GM12891 (cell line): Measurements from ENCODE around the gene TRIM29.
"Not testable (repeated sequence)": the region's sequence is repeated elsewhere in the genome, so short reads cannot be mapped to it uniquely, and the experiment has no call there.

Experiments
- DNase-seq: peaks from one replicate; pipeline ENCODE4 v3.0.0; 2011; ENCODE audit warnings: low spot score; ENCODE audit not compliant: insufficient read length
- FAIRE-seq: peaks from 2 replicates; lab custom pipeline; 2011; peaks lifted over from hg19 to GRCh38; lab: Jason Lieb, UNC
- PAX5 ChIP-seq: IDR thresholded peaks from 2 replicates; pipeline ENCODE4 v1.6.1; 2011; ENCODE audit warnings: low read length, moderate library complexity, mild to moderate bottlenecking; ENCODE audit not compliant: insufficient read depth, severe bottlenecking
- POLR2A ChIP-seq: IDR thresholded peaks from 2 replicates; pipeline ENCODE4 v1.6.1; 2011; ENCODE audit warnings: low read depth, low read length, control low read depth
- POLR2AphosphoS5 ChIP-seq: IDR thresholded peaks from 2 replicates; pipeline ENCODE4 v1.6.1; 2011; ENCODE audit warnings: low read depth, low read length, control low read depth
- POU2F2 ChIP-seq: IDR thresholded peaks from 2 replicates; pipeline ENCODE4 v1.6.1; 2011; ENCODE audit warnings: low read depth, mild to moderate bottlenecking, control low read depth, low read length, moderate library complexity
- SPI1 ChIP-seq: IDR thresholded peaks from 2 replicates; pipeline ENCODE4 v1.6.1; 2011; ENCODE audit warnings: low read depth, low read length, control low read depth
- TAF1 ChIP-seq: IDR thresholded peaks from 2 replicates; pipeline ENCODE4 v1.6.1; 2011; ENCODE audit warnings: low read depth, low read length, control low read depth

TRIM29 gene

DNA sequence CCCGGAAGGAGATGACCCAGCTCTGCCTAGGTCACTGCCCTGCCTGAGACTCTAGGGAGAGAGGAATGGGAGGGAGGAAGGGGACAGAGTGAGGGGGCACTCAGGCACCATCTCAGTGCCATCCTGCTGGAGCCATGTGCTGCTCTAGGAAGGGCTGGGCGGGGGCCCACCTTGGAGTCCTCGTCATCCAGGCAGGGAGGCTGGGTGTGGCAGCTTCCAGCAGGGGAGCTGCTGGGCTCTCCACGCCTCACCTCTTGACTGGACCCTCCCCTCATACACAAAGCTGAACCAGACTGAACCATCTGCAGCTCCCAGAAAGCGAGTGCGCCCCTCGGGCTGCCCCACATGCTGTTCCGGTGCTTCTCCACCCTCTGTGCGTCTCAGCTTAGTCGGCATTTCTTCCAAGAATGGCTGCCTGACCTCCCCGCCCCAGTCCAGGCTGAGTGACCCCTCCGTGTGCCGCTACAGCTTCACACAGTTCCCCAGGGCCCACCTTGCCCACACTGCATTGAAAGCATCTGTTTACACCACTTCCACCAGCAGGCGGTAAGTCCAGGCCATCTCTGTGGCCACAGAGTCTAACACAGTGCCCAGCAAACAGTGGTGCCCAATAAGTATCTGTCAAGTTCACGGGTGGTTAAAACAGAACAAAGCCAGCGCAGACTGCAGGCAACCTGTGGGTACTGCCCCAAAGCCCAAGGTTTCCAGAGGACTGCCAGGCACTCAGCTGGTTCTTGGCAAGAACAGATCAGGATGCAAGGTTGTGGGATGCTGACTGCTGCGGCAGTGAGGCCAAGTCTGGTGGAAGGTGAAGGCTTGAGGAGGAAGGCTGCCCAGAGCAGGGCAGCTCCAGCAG is 9.4 kb upstream of the TRIM29 start:
- no peak for TF ChIP-seq POU2F2
- TF ChIP-seq TAF1: no peak
- TF ChIP-seq SPI1: no peak
- no peak for TF ChIP-seq POLR2AphosphoS5
- no peak for TF ChIP-seq PAX5
- no peak for TF ChIP-seq POLR2A
- no peak for DNase-seq
- FAIRE-seq: no peak

- DNase-seq (no peak), FAIRE-seq (no peak)
- no peak for TF ChIP-seq POLR2A
- TF ChIP-seq TAF1: no peak
- no peak for TF ChIP-seq POLR2AphosphoS5
Observed at GRCh38 chr11:120146413-120147093, 8.6 kb upstream of the TRIM29 start.

- FAIRE-seq (no peak), DNase-seq (no peak)
- TF ChIP-seq POLR2A (no peak), PAX5 (no peak), TAF1 (no peak), POU2F2 (no peak), POLR2AphosphoS5 (no peak), SPI1 (no peak)
Observed at GRCh38 chr11:120144501-120144900, 6.6 kb upstream of the TRIM29 start.

GRCh38 chr11:120143472-120143871 is 5.6 kb upstream of the TRIM29 start:
- not testable (repeated sequence) for DNase-seq

GRCh38 chr11:120142441-120143100 is 4.7 kb upstream of the TRIM29 start:
- TF ChIP-seq SPI1 (no peak), POU2F2 (no peak), POLR2AphosphoS5 (no peak), POLR2A (no peak)
- FAIRE-seq (peak; percentile 35), DNase-seq (no peak)

More at GRCh38 chr11:120143472-120143871, 5.6 kb upstream of the TRIM29 start:
- not testable (repeated sequence) for FAIRE-seq

GRCh38 chr11:120141768-120142423 is 4.0 kb upstream of the TRIM29 start:
- DNase-seq (no peak), FAIRE-seq (no peak)
- TF ChIP-seq TAF1 (no peak), SPI1 (no peak), POU2F2 (no peak), PAX5 (no peak), POLR2AphosphoS5 (no peak), POLR2A (no peak)

GRCh38 chr11:120141113-120141767 is 3.3 kb upstream of the TRIM29 start:
- DNase-seq (no peak), FAIRE-seq (no peak)
- TF ChIP-seq SPI1: no peak
- no peak for TF ChIP-seq POLR2A
- TF ChIP-seq POLR2AphosphoS5: no peak
- TF ChIP-seq TAF1: no peak
- TF ChIP-seq POU2F2: no peak
- no peak for TF ChIP-seq PAX5

DNA sequence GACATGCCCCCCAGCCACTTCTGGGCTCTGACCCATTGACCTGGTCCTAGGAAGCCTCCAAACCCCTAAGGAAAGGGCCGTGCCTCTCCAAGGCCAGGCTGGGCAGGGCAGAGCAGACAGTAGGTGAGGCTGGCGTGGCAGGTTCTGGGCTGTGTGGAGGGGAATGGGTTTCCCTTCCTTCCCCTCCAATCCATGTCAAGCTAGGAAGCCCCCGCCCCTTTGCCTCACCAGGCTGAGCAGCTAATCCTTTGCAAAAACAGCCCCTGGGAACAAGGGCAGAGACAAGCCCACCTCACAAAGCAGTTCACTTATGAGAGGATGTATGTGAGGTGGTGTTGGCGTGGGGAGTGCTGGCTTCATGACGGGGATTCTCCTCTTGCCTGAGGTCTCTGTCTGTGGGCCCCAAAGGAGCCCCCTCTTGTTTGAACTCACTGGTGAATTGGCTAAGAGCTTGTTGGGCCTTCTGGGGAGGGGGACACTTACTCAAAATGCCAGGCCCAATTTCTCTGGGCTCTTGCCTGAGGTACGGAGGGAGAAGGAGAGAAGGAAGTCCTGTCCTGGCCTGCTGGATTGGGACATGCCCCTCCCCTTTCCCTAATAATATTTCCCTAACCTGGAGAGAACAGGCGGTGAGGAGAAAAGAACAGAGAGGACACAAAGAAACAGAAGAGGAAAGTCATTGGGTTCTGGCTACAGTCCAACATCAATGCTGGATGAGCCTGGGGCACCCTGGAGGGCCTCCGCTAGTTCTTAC is 1.6 kb upstream of the TRIM29 start:
- FAIRE-seq: no peak
- TF ChIP-seq PAX5: no peak
- no peak for TF ChIP-seq SPI1
- TF ChIP-seq POLR2AphosphoS5: no peak
- TF ChIP-seq POU2F2: no peak
- TF ChIP-seq TAF1: no peak
- TF ChIP-seq POLR2A: no peak

GRCh38 chr11:120137187-120137610 is 714 bp downstream of the TRIM29 start:
- no peak for FAIRE-seq
- peak; percentile 7 for DNase-seq
- TF ChIP-seq POU2F2 (no peak), PAX5 (no peak), POLR2A (no peak), TAF1 (no peak), POLR2AphosphoS5 (no peak), SPI1 (no peak)

More for the DNA sequence above, 1.6 kb upstream of the TRIM29 start:
- DNase-seq: peak; percentile 2

DNA sequence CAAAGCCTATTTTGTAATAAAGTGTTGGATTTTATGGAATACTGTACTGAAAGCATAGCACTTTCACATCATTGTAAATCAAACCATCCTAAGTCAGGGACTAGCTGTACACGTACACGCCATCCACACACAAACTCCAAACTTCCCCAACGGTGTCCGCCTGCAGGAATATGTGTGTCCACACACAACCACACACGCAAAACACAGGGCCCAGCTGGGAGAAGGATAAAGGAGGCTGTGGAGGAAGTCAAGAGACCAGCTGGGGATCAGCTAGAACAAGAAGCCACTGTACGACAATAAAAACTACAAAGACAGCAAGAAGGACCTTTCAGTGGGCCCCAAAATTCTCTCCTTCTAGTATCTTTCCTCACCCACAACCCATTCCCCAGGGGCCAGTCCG is 1.6 kb downstream of the TRIM29 start:
- no peak for TF ChIP-seq POU2F2
- TF ChIP-seq POLR2AphosphoS5: no peak
- no peak for TF ChIP-seq SPI1
- no peak for TF ChIP-seq POLR2A
- no peak for TF ChIP-seq PAX5
- TF ChIP-seq TAF1: no peak
- FAIRE-seq: no peak
- DNase-seq: peak; percentile 1
